DMS53 treated with DMSO at 0.1 percent for 48 hours (cell line): ENCODE measurements around the gene AIRE.
"Not testable (repeated sequence)": the region's sequence is repeated elsewhere in the genome, so short reads cannot be mapped to it uniquely, and the experiment has no call there.

ENCODE experiments used
- DNase-seq: peaks from one replicate; lab custom pipeline; 2025; ENCODE audit not compliant: unreplicated experiment; lab: John Stamatoyannopoulos, UW

Gene AIRE

DNA sequence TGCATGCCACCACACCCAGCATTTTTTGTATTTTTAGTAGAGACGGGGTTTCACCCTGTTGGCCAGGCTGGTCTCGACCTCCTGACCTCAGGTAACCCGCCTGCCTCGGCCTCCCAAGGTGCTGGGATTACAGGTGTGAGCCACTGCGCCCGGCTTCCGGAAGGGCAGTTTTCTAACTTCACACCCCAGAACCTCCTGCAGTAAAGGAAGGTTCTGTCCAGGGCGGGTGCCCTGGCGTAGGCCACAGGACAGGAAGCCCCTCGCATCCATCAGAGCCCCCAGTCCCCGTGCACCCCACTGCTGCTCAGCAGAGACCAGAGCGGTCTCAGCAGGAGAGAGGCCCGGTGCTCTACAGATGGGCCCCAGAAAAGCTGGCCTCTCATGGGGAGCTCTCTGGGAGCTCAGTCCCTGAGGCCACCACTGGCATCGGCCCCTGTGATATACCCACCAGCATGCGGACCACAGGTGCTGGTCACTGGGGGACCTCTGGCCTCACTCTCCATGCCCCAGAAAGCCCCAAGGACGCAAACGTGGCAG, 19.9 kb upstream of the AIRE start:
- no peak for DNase-seq

GRCh38 chr21:44267655-44268142, 18.0 kb upstream of the AIRE start:
- DNase-seq: no peak

- no peak for DNase-seq
Measured at GRCh38 chr21:44269090-44269489, 16.6 kb upstream of the AIRE start.

DNA sequence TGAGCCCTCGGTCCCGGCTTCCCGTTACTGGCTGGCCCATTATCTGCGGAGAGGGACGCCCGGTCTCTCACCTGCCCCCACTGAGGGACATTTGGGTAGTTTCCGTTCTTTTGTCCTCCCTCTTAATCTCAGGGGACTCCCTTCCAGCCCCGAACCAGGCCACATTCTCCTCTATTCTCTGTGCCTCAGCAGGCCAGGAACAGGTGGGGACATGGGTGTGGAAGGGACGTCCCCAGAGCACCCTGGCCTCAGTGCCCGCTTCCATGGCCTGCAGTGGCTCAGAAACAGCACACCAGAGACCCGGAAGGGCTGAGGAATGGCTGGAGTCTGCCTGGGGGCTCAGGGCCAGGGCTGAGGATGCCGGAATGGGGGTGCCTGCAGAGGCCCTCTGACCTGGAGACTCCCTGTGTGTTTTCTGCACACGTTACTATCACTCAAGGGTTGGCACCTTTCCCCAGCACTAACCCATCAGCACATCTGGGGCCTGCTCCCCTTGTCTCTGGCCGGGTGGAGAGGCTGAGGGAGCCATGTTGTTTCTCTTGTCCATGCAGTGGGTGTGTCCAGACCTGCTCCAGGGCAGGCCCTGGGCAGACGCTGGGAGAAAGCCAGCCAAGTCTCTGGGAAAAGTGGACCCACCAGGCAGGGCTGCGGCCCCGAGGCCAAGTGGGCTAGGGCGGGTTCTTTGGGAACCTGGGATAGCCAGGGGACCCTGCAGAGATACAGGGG, 14.0 kb upstream of the AIRE start:
- no peak for DNase-seq

DNA sequence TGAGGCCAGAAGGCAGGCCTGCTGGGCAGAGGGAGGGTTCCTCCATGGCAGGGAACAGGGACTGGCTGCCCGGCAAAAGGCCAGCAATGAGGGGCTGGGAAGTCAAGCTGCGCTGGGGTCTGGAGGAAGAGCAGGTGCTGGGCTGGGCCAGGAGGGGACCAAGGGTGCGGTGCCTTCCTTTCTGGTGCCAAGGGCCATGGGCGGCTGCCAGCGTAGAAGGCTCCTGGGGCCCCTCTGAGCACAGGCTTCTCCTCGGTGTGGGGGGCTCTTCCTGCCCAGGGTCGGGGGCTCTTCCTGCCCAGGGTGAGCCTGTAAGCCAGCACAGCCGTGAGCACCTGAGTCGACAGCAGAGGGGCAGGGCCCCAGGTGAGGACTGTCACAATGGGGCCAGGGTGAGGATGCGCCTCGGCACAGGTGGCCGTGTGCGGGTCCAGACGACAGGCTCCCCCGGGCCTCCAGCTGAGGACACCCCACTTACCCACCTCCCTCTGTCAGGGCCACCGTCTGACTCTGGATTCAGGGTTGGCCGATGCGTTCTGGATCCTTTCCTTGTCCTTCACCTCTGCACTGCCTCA, 13.3 kb upstream of the AIRE start:
- no peak for DNase-seq

DNA sequence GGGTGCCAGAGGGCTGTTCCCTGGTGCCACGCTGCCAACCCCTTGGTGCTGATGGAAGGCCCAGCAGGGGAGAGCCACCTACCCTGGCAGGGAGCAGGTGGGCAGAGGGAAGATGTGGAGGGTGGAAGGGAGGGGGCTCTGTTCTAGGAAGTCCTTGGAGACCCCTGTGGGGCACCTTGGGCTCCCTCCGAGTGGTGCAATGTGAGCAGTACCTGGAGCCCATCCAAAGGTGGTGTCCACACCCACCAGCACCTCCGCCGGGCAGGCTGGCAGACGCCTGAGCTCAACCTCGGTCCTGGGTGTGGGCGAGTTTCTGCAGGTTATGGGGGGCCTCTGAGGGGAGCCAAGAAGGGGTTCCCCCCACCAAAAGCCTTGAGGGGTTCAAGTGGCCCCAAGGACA, 12.6 kb upstream of the AIRE start:
- DNase-seq: no peak

DNA sequence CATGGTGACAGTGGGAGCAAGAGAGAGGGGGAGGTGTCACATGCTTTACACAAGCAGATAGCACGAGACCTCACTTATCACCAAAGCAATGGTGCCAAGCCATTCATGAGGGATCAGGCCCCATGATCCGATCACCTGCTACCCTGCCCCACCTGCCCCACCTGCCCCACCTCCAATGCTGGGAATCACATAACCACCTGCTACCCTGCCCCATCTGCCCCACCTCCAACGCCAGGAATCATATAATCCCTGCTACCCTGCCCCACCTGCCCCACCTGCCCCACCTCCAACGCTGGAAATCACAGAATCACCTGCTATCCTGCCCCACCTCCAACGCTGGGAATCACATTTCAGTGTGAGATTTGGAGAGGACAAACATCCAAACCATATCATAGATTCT, 10.6 kb upstream of the AIRE start:
- no peak for DNase-seq

DNA sequence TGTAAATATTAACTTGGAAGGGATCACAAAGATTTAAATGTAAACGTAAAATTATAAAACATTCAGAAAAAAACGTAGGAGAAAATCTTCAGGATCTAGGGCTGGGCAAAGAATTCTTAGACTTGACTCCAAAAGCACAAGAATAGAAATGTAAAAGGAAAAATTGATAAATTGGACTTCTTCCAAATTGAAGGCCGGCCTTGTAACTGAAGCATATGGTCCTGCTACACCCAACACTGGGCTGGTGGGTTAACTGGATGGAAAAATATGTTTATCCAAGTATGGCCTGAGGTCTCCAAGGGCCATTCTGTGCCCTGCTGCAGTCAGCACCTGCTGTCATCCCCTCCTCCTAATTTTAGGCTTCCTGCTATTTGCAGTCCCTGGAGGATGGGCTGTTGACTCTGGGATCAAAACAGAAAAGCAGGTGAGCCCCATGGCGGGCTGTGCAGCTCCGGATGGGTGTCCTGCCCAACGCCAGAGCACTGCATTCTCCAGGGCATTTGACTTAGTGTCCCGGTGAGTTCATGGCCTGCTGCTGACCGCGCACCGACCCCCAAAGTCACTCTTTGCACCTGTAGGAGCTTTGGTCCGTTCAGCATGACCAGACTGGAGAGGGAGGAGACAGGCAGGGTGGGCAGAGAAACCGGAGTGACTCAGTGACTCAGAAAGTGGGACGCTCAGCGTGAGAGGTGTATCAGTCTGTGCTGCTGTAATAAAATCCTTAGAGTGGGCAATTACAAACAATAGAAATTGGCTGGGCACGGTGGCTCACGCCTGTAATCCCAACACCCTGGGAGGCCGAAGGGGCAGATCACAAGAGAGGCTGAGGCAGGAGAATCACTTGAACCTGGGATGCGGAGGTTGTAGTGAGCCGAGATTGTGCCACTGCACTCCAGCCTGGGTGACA, 6.1 kb upstream of the AIRE start:
- no peak for DNase-seq

- DNase-seq: no peak
Measured at GRCh38 chr21:44281801-44282200, 3.9 kb upstream of the AIRE start.

- no peak for DNase-seq
Measured at GRCh38 chr21:44282370-44282769, 3.3 kb upstream of the AIRE start.

GRCh38 chr21:44283211-44283785, 2.4 kb upstream of the AIRE start:
- not testable (repeated sequence) for DNase-seq

GRCh38 chr21:44283948-44284347, 1.7 kb upstream of the AIRE start:
- no peak for DNase-seq

DNA sequence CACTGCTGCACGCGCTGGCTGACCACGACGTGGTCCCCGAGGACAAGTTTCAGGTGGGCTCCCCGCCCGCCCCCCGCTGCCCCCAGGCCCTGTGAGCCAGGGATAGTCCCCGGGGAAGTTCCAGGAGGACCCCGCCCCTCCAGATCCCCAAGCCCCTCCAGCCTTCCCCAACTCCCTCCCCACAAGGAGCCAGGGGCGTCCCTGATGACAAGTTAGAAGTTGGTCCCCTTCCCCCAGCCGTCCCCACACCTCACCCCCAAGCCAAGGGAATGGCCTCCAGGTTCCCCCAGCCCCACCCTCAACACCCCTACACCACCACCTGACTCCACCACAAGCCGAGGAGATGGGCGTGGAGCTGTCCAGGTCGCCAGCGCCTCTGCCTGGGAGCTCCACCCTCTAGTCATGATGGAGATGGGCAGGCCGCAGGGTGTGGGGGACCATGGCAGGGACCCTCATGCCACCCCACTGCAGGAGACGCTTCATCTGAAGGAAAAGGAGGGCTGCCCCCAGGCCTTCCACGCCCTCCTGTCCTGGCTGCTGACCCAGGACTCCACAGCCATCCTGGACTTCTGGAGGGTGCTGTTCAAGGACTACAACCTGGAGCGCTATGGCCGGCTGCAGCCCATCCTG, 525 bp downstream of the AIRE start:
- no peak for DNase-seq

DNA sequence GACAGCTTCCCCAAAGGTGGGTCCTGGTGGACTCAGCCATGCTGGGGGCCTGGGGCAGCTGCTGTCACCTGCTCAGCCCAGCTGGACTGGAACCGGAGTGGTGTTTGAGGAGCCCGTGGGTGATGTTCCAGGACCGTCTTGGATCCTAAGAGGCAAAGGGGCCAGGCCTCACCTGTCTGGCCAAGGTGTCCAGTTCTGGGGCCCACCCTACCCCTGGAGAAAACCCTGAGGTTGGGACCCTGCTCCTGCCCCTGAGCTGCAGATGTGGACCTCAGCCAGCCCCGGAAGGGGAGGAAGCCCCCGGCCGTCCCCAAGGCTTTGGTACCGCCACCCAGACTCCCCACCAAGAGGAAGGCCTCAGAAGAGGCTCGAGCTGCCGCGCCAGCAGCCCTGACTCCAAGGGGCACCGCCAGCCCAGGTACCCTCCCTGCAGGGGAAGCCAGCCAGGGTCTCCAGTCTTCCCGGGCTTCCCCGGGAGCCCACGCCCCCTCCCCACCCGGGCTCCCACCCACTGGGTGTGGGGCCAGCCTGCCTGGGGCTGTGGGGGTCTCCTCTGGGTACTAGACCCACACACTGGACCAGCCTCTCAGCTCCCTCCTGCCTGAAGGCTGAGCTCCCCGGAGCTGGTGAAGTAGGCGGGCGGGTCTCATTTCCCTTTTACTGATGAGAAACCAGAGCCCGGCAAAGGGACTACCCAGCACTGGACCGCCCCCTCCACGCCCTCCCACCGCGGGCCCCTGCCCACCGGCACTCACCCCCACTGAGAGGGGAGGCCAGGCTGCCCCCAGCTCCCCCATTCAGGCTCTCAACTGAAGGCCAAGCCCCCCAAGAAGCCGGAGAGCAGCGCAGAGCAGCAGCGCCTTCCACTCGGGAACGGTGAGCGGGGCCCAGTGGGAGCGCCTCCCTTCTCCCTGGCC, 1.3 kb downstream of the AIRE start:
- no peak for DNase-seq

DNA sequence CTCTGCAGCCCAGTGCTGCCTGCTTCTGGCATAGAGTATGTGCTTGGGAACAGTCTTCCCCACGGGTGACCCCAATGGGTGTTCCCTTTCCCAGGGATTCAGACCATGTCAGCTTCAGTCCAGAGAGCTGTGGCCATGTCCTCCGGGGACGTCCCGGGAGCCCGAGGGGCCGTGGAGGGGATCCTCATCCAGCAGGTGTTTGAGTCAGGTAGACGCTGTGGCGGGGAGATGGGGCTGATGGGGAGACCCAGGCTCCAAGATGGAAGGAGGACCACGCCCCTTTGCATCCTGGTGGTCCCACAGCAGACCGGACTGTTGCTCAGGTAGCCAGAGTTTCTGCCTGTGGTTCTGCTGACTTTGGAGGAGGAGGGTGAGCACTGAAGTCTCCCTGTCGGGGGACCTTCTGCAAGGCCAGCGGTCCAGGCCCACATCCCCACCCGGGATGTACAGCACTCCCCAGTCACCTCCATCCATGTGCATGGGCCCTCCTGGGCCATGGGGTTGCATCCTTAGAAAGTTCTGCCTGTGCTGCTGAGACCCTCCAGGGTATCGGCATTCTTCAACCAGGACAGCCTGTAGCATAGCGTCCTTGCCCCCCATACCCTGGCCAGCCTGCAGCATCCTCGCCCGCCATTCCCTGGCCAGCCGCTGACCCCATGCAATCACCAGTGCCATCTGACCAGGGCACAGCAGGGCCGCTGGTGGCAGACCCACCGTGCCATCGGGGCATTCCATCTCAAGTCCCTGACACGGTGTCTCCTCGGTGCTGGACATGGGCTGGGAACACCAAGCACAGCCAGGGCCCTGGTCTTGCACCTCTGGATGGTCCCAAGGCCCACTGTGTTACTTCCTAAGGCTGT, 2.8 kb downstream of the AIRE start:
- no peak for DNase-seq

DNA sequence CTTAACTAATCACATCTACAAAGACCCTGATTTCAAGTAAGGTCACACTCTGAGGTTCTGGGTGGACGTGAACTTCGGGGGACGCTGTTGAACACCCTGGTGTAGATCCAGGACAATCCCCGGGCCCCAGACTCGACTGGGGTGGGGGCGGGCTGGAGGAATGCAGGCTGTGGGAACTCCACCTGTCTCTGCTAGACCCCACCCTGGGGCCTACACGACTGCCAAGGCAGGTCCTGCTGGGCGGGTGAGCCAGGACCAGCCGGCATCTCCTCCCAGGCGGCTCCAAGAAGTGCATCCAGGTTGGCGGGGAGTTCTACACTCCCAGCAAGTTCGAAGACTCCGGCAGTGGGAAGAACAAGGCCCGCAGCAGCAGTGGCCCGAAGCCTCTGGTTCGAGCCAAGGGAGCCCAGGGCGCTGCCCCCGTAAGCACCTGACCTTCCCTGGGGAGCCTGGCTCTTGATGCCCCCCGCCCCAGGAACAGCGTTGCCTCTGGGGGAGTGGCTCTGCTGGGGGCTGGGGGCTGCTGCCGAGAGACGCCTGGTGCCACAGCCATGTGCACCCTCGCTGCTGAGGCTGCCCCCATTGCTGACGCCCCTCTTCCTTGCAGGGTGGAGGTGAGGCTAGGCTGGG, 3.8 kb downstream of the AIRE start:
- DNase-seq: no peak

- DNase-seq: no peak
Measured at GRCh38 chr21:44290327-44291077, 4.8 kb downstream of the AIRE start.
